GM12874 (cell line): ENCODE measurements around the gene KIF14.

Source experiments
- CTCF ChIP-seq: IDR thresholded peaks from 2 replicates; pipeline ENCODE4 v1.5.1; 2011; ENCODE audit warnings: low read depth, mild to moderate bottlenecking, control low read depth, low read length, moderate library complexity; ENCODE audit not compliant: insufficient read depth

KIF14 gene

GRCh38 chr1:200550367-200550766, 70.2 kb downstream of the KIF14 start:
- no peak for TF ChIP-seq CTCF

- no peak for TF ChIP-seq CTCF
Observed at GRCh38 chr1:200547386-200547785, 73.2 kb downstream of the KIF14 start.

- no peak for TF ChIP-seq CTCF
Observed at GRCh38 chr1:200546577-200546976, 74.0 kb downstream of the KIF14 start.

DNA sequence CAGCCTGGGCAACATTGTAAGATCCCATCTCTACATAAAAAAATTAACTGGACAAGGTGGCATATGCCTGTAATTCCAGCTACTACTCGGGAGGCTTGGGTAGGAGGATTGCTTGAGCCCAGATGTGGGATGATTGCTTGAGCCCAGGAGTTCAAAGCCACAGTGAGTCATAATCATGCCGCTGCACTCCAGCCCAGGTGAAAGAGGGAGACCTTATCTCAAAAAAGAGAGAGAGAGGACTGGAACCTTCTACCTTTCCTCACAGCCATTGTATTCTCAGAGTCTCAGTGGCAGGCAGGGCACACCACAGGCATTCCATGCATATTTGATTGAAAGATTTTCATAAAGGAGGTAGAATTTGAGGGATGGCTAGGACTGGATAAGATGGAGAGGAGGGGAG, 78.4 kb downstream of the KIF14 start:
- TF ChIP-seq CTCF: no peak

DNA sequence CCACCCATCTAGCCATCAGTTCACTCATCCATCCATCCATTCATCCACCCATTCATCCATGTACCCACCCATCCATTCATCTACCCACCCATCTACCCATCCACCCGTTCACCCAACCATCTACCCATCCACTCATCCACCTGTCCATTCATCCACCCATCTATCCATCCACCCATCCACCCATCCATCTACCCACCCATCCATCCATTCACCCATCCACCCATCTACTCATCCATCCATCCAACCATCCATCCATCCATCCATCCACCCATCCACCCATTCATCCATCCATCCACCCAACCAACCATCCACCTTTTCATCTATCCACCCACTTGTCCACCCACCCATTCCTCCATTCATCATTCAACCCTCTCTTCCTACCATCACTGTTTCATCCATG, 80.3 kb downstream of the KIF14 start:
- TF ChIP-seq CTCF: no peak

GRCh38 chr1:200538179-200538578, 82.4 kb downstream of the KIF14 start:
- TF ChIP-seq CTCF: no peak

GRCh38 chr1:200535605-200536004, 84.9 kb downstream of the KIF14 start:
- TF ChIP-seq CTCF: peak; percentile 50
